NCI-H1694 (cell line): Measurements from ENCODE around the gene MMEL1.
"Not testable (repeated sequence)": the region's sequence is repeated elsewhere in the genome, so short reads cannot be mapped to it uniquely, and the experiment has no call there.

Source experiments
- DNase-seq: peaks from one replicate; lab custom pipeline; 2025; lab: John Stamatoyannopoulos, UW

The MMEL1 gene

GRCh38 chr1:2628191-2628932 lies 4.5 kb downstream of the MMEL1 start:
- DNase-seq = no peak

DNA sequence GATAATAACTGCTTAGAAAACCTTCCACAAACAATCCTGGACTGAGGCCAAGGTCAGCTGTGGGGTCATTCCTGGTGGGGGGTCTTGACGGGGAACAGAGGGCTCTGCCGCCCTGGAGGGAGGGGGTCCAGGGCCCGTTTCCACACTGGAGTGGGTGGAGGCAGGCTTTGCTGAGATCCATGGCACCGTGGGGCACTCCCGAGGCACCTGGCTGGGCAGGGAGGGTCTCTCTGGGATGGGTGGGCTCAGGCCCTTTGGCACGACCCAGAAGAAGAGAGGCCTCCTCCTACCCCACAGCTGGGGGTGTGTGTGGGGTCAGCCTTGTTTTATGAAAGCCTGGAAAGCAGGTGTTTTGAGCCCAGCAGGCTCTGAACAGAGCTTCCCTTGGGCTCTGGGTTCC lies 5.1 kb downstream of the MMEL1 start:
- no peak for DNase-seq

DNA sequence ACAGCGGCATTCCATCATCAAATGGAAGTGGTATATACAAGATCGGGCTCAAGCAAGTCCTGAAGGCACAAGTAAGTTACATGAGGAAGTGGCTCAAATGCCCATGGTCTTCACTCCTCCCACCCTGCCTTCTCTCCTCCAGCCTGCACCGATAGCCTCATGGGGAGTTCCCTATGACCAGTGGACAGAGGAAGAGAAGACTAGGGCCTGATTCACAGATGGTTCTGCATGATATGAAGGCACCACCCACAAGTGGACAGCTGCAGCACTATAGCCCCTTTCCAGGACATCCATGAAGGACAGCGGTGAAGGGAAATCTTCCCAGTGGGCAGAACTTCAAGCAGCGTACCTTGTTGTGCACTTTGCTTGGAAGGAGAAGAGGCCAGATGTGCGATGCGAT lies 7.1 kb downstream of the MMEL1 start:
- not testable (repeated sequence) for DNase-seq

DNA sequence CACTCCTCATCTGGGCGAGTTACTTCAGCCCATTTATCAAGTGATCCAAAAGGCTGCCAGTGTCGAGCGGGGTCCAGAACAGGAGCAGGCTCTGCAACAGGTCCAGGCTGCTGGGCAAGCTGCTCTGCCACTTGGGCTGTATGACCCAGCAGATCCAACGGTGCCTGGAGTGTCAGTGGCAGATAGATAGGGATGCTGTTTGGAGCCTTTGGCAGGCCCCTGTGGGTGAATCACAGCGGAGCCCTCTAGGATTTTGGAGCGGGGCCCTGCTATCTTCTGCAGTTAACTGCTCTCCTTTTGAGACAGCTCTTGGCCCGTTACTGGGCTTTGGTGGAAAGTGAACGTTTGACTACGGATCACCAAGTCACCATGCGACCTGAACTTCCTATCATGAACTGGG lies 7.5 kb downstream of the MMEL1 start:
- DNase-seq = no peak

- no peak for DNase-seq
Observed at GRCh38 chr1:2624735-2625300, 8.0 kb downstream of the MMEL1 start.

GRCh38 chr1:2623571-2624337 lies 9.1 kb downstream of the MMEL1 start:
- no peak for DNase-seq

DNA sequence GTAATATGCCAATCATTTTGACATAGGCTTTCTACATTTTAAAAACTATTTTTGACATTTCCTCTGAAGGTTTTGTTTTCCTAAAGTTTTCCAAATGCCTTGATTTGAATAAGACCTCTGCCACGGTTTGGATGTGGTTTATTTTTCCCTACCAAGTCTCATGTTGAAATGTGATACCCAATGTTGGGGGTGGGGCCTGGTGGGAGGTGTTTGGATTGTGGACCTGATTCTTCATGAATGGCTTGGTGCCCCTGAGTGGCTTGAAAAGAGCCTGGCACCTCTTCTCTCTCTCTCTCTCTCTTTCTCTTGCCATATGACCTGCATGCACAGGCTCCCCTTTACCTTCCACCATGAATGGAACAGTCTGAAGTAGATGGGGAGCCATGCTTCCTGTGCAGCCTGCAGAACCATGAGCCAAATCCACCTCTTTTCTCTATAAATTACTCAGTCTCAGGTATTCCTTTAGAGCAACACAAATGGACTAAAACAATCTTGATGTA lies 14.8 kb downstream of the MMEL1 start:
- no peak for DNase-seq

- no peak for DNase-seq
Observed at GRCh38 chr1:2614145-2614544, 18.7 kb downstream of the MMEL1 start.

DNA sequence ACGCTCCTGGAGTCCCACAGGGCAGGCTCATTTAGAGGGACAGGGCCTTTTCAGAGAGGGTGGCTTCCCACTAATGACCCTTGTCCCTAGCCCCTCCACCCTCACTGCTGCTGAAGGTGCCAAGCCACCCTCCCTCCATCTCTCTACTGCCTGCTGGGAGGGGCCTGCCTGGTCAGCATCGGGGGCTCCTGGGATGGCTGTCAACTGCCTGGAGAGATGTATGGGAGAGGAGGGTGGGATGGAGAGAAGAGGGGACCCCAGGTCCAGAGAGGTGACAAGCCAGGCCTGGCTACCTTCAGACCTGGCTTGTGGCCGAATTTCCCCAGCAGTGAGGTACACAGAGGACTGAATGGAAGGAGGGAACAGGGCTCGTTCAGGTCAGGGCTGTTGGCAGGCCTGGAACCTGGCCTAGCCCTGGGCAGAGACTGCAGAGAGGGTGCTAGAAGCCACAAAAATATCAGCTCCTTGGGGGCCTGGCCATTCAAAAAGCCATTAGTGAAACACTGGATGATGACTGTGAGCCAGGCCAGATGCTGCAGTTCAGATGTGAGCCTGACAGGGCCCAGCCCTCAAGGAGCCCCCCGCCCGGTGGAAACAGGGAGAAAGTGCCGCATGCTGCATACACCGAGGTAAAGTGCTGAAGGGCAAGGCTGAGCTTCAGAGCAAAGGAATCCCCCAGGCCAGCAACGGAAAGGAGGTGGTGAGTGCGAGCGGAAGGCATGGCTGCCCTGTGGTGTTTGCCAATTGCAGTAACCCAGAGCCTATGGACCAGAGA lies 20.0 kb downstream of the MMEL1 start:
- no peak for DNase-seq

DNA sequence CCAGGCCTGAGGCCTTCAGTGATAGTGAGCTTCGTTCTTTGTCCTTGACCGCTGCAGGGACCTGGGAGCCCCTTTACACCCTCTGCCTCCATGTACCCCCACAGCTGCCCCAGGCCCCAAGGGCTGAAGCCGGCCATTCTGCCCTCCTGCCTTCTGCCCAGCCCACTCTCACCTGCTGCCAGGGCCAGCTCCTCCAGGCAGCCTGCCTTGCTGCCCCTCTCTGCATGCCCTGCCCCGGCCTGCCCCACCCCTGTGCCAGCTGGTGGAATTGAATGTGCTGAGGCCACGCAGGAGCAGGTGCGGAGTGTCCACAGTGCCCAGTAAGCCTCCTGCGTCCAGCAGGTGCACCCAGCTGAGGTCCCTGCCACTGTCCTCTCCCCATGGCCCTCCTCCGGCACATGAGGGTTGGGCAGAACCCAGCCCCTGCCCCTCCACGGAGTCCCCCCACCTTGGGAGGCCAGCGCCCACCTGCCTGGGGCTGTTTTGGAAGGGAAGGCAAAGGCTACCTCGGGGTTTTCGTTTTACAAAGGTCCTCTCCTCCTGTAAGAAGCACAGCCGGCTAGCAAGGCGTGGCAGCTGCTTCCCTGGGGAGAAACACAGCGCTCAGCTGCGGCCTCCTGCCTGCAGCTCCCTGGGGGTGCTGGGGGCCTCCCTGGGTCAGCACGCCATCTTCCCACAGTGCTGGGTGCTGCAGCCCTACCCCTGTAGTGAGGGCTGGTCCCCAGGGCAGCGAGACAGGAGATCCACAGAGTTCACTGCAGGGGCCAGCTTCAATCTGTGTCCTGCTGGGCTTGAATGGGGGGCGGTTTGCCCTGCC lies 21.0 kb downstream of the MMEL1 start:
- DNase-seq = no peak

- no peak for DNase-seq
Observed at GRCh38 chr1:2611031-2611501, 21.8 kb downstream of the MMEL1 start.

DNA sequence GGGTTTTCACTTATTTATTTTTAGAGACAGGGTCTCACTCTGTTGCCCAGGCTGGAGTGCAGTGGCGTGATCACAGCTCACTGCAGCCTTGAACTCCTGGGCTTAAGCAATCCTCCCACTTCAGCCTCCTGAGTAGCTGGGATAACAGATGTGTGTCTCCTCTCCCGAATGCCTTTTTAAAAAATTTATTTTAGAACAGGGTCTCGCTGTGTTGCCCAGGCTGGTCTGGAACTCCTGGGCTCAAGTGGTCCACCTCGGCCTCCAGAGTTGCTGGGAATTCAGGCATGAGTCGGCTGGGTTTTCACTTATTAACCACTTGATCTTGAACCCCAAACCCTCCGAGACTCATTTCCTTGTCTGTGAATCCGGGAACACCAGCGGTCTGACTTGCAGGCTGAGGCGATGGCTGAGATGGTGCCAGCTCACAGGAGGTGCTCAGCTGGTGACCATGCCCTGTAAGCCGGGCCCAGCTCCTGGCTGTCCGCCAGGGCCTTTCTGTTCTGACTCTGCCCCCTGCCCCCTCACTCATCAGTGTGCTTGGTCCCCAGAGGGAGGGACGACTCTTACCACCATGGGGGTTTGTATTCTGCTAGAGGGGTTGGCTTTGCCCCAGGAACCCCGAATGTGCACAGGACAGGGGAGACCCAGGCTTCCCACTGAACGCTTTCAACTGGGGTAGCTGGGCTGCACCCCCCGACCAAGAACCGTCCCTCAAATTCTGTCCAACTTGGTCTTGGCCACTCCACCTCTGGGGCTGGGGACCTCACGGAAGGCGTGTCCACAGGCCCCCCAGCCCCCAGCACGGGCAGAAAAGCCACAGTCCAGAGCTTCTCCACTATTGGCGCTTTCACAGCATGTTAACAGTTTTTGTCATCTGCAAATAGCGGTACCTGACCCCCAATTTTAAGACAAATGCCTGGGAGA lies 22.5 kb downstream of the MMEL1 start:
- DNase-seq = no peak

DNA sequence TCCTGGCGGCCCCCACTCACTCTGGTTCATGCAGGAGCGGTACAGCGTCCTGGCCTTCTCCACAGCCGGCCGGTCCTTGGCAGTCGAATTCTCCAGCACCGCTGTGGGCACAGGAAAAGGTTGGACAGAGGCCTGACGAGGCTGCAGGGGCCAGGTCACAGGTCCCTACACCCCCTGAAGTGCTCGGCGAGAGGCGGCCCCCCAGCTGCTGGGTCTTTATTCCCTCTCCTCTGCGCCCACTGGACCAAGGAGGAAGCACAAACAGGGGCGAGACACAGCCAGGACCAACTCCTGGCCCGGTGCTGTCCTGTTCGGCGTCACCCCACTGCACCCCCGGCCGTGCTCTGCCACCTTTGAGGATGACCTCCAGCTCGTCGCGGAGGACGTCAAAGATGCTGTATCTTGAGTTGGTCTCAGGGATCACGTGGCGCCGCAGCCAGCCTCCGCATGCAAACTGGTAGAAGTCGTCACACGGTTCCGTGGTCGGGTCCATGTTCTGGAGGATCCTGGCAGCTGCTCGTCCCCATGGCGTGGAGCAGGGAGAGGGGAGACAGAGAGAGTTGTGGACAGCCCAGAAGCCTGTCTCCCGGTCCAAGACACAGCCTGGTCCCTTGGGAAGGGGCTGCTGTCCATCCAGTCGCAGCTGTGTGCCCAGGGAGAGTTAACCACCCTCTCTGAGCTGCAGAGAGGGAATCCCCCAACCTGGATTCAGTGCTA lies 23.3 kb downstream of the MMEL1 start:
- DNase-seq = no peak

- DNase-seq = no peak
Observed at GRCh38 chr1:2607641-2608091, 25.1 kb downstream of the MMEL1 start.

GRCh38 chr1:2606881-2607621 lies 25.8 kb downstream of the MMEL1 start:
- DNase-seq = no peak

DNA sequence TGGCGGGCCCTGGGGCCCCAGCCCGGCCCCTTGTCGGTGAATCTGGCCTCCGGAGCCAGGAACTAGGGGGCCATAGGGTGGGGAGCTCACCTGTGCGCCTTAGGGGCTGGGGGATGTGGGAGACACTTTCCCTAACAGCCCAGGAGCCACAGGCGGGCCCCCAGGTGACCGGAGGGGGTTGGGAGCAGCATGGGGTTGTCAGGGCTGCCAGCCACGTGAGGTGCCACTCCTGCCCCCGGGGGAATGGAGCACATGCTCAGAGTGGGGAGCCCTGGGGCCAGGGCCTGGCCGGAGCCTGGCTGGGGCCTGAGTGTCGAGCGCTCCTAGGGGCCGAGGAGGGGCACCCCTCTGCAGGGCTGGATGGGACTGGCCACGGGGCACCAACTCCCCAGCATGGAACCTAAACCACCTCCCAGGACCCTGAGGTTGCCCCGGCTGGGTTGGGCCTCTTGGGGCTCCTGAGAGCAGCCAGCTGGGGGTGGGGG lies 26.4 kb downstream of the MMEL1 start:
- no peak for DNase-seq

DNA sequence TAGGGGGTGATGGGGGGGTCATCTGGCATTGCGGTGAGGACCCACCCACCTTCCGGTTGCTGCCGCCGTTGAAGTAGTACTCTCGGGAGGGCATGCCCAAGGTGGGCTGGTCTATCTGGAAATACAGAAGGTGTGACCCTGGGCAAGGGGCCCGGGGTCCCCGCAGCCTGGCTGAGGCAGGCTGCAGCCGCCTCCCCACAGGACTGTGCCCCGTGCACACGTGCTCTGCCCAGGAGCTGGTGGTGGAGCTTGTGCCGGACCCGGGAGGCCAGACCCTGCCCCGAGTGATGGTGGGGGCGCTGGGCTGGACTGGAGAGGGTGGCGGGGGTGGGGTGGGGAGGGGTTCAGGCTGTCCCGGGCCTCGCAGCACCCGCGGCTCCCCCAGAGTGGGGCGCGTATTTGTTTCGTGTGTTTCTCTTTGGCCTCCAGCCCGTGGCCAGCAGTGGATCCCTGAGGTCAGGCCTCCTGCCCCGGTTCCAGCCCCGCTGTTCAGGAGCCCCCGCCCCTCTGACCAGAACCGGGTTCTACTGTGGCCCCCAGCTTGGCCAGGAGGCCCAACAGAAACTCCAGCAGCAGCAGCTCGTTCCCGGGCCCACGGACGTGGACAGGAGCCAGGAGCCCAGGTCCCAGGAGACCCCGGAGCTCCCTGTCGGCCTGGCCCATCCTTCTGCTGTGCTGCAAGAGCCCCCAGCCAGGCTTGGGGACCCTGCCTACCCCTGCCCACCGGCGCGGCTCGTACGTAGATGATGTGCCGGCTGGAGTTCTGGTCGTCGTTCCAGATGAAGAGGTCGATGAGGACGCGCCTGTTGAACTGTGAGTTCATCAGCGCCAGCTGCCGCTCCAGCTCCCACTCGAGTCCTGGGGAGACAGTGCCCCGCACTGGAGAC lies 27.1 kb downstream of the MMEL1 start:
- no peak for DNase-seq
